H1 (cell line): ENCODE measurements around the gene CMPK2. TPM values are rescaled to one million over a fixed set of nuclear protein-coding genes. Genes with fewer than 3 reads are reported as not detected.

Experiments
- CTCF ChIA-PET: fragments of 300-600 bp; sonication (Branson Sonifier 250); formaldehyde crosslinking; loops from one replicate; lab custom pipeline; 2021; ENCODE audit not compliant: partially characterized antibody; lab: Charles Lee
- POLR2A ChIA-PET: fragments of 300-600 bp; sonication (Branson Sonifier 250); formaldehyde crosslinking; loops from one replicate; lab custom pipeline; 2021; ENCODE audit warnings: inconsistent platforms; ENCODE audit not compliant: partially characterized antibody; lab: Charles Lee
- DNase-seq, 2 experiments: peaks; one replicate each; pipeline versions ENCODE4 v3.0.0 to v3.0.0-alpha.2; 2010 to 2022; ENCODE audit warnings: low spot score in 2 of 2, low read depth in 1 of 2, mixed read lengths in 1 of 2
- FAIRE-seq: peaks from 2 replicates; lab custom pipeline; 2011; peaks lifted over from hg19 to GRCh38; lab: Jason Lieb, UNC
- H2AFZ ChIP-seq: 2 replicates; pipeline ENCODE4 v1.8.1; 2012; ENCODE audit warnings: low read length, inconsistent platforms
- H2AK5ac ChIP-seq: 2 replicates; pipeline ENCODE4 v1.6.1; 2013; ENCODE audit warnings: low read depth, low read length
- H2BK120ac ChIP-seq: replicated peaks from 2 replicates; pipeline ENCODE3; 2013; ENCODE audit warnings: low read depth, low read length, inconsistent platforms
- H2BK12ac ChIP-seq: 2 replicates; pipeline ENCODE4 v1.6.1; 2013; ENCODE audit warnings: low read depth, low read length
- H2BK15ac ChIP-seq: 2 replicates; pipeline ENCODE4 v1.6.1; 2013; ENCODE audit warnings: low read length
- H2BK20ac ChIP-seq: 2 replicates; pipeline ENCODE4 v1.6.1; 2013; ENCODE audit warnings: low read length
- H2BK5ac ChIP-seq: 2 replicates; pipeline ENCODE4 v1.6.1; 2013; ENCODE audit warnings: low read depth, low read length
- H3K14ac ChIP-seq: 2 replicates; pipeline ENCODE4 v1.6.1; 2013; ENCODE audit warnings: inconsistent platforms; ENCODE audit not compliant: insufficient read length
- H3K18ac ChIP-seq: 2 replicates; pipeline ENCODE4 v1.6.1; 2013; ENCODE audit warnings: low read length; ENCODE audit errors: extremely low read depth
- H3K23ac ChIP-seq: 2 replicates; pipeline ENCODE4 v1.6.1; 2013; ENCODE audit warnings: inconsistent platforms; ENCODE audit not compliant: insufficient read length
- H3K23me2 ChIP-seq: 2 replicates; pipeline ENCODE4 v1.6.1; 2013; ENCODE audit warnings: low read depth, low read length
- H3K27ac ChIP-seq: 2 replicates; pipeline ENCODE4 v1.6.1; 2011; ENCODE audit warnings: low read depth, low read length, inconsistent platforms
- H3K27me3 ChIP-seq, 4 experiments: replicated peaks in 1 of 4; 1 replicate in 1 of 4; 2 replicates in 3 of 4; pipeline versions ENCODE4 v1.6.1 to v1.8.1; 2011 to 2013; ENCODE audit warnings: low read length in 3 of 4, mild to moderate bottlenecking in 3 of 4, inconsistent platforms in 2 of 4, mixed read lengths in 2 of 4, moderate library complexity in 1 of 4; ENCODE audit not compliant: control insufficient read depth in 3 of 4, insufficient read depth in 3 of 4; ENCODE audit errors: extremely low read depth in 1 of 4
- H3K36me3 ChIP-seq, 4 experiments: 2 replicates each; pipeline versions ENCODE4 v1.6.1 to v1.8.1; 2011 to 2013; ENCODE audit warnings: mild to moderate bottlenecking in 4 of 4, low read length in 3 of 4, moderate library complexity in 2 of 4, control low read depth in 1 of 4, inconsistent platforms in 1 of 4; ENCODE audit not compliant: insufficient read depth in 4 of 4, control insufficient read depth in 2 of 4
- H3K4ac ChIP-seq: replicated peaks from 2 replicates; pipeline ENCODE3; 2013; ENCODE audit warnings: low read length, low read depth, mixed read lengths, inconsistent platforms; ENCODE audit not compliant: insufficient read length
- H3K4me1 ChIP-seq, 4 experiments: replicated peaks in 1 of 4; 1 replicate in 1 of 4; 2 replicates in 3 of 4; pipeline versions ENCODE4 v1.6.1 to v1.8.1; 2011 to 2013; ENCODE audit warnings: low read length in 3 of 4, inconsistent platforms in 2 of 4, mixed read lengths in 1 of 4; ENCODE audit not compliant: insufficient read depth in 4 of 4, control insufficient read depth in 3 of 4
- H3K4me2 ChIP-seq, 2 experiments: 2 replicates each; pipeline versions ENCODE4 v1.6.1 to v1.8.1; 2011 to 2013; ENCODE audit warnings: low read depth in 2 of 2, low read length in 2 of 2, control low read depth in 1 of 2, inconsistent platforms in 1 of 2, mild to moderate bottlenecking in 1 of 2; ENCODE audit not compliant: insufficient read depth in 1 of 2
- H3K4me3 ChIP-seq, 4 experiments: fragments of 200-600, 300-600 bp in 1 of 4; sonication (generic), shearing (Covaris generic), sonication (Bioruptor Twin) in 1 of 4; 2 replicates each; pipeline versions ENCODE4 v1.5.1 to v1.8.1; 2011 to 2016; ENCODE audit warnings: low read length in 4 of 4, low read depth in 3 of 4, control low read depth in 2 of 4, inconsistent platforms in 2 of 4, mild to moderate bottlenecking in 2 of 4, mixed read lengths in 1 of 4, moderate library complexity in 1 of 4; ENCODE audit not compliant: insufficient read depth in 2 of 4; ENCODE audit errors: extremely low read depth in 1 of 4
- H3K56ac ChIP-seq: replicated peaks from 2 replicates; pipeline ENCODE3; 2013; ENCODE audit warnings: low read depth, mild to moderate bottlenecking, mixed read lengths, low read length, inconsistent platforms; ENCODE audit not compliant: insufficient read length
- H3K79me1 ChIP-seq: 2 replicates; pipeline ENCODE4 v1.6.1; 2013; ENCODE audit warnings: low read depth, low read length, control low read depth
- H3K79me2 ChIP-seq, 2 experiments: 2 replicates each; pipeline versions ENCODE4 v1.6.1 to v1.8.1; 2012 to 2013; ENCODE audit warnings: low read length in 2 of 2, mild to moderate bottlenecking in 2 of 2, inconsistent platforms in 1 of 2; ENCODE audit not compliant: insufficient read depth in 2 of 2, control insufficient read depth in 1 of 2
- H3K9ac ChIP-seq, 4 experiments: replicated peaks in 1 of 4; 1 replicate in 1 of 4; 2 replicates in 3 of 4; pipeline versions ENCODE4 v1.6.1 to v1.8.1; 2011 to 2013; ENCODE audit warnings: low read depth in 3 of 4, low read length in 3 of 4, control low read depth in 2 of 4, mild to moderate bottlenecking in 2 of 4, moderate library complexity in 2 of 4, inconsistent platforms in 1 of 4; ENCODE audit errors: extremely low read depth in 1 of 4
- H3K9me3 ChIP-seq, 2 experiments: 2 replicates each; pipeline versions ENCODE4 v1.6.1 to v1.8.1; 2012 to 2013; ENCODE audit warnings: mild to moderate bottlenecking in 2 of 2, moderate library complexity in 2 of 2, control low read depth in 1 of 2, inconsistent platforms in 1 of 2, low read depth in 1 of 2, low read length in 1 of 2, mixed read lengths in 1 of 2; ENCODE audit not compliant: insufficient read depth in 2 of 2
- H4K20me1 ChIP-seq, 2 experiments: replicated peaks in 1 of 2; 2 replicates each; pipeline versions ENCODE3 to v1.8.1; 2011 to 2013; ENCODE audit warnings: inconsistent platforms in 2 of 2, low read length in 2 of 2, mild to moderate bottlenecking in 1 of 2; ENCODE audit not compliant: insufficient read depth in 2 of 2, control insufficient read depth in 1 of 2
- H4K5ac ChIP-seq: 2 replicates; pipeline ENCODE4 v1.6.1; 2013; ENCODE audit warnings: low read length, low read depth, mixed read lengths, inconsistent platforms; ENCODE audit not compliant: insufficient read length
- H4K8ac ChIP-seq: 2 replicates; pipeline ENCODE4 v1.8.0; 2013; ENCODE audit warnings: mild to moderate bottlenecking, moderate library complexity, low read length, inconsistent platforms; ENCODE audit not compliant: insufficient read depth; ENCODE audit errors: extremely low read depth
- H4K91ac ChIP-seq: replicated peaks from 2 replicates; pipeline ENCODE3; 2013; ENCODE audit warnings: low read length, mixed read lengths, inconsistent platforms; ENCODE audit not compliant: insufficient read length
- GABPA ChIP-seq: IDR thresholded peaks from 2 replicates; pipeline ENCODE4 v1.6.1; 2011; ENCODE audit warnings: mild to moderate bottlenecking, low read length, moderate library complexity, borderline replicate concordance; ENCODE audit not compliant: insufficient read depth
- JUN ChIP-seq: IDR thresholded peaks from 2 replicates; pipeline ENCODE4 v1.6.1; 2011; ENCODE audit warnings: low read depth, mild to moderate bottlenecking, improper control_type of control experiment, low read length
- SIX5 ChIP-seq: IDR thresholded peaks from 2 replicates; pipeline ENCODE4 v1.6.1; 2011; ENCODE audit warnings: mild to moderate bottlenecking, low read depth, low read length
- WGBS, 2 experiments: shearing (Covaris generic) in 1 of 2; methylation state at CpG; one replicate each; pipeline versions ENCODE4 v1.1.6 to v1.1.7; 2013 to 2015; ENCODE audit warnings: low lambda C conversion rate in 2 of 2, mixed read lengths in 2 of 2, inconsistent platforms in 1 of 2, low coverage in 1 of 2, missing lambda C conversion rate in 1 of 2; ENCODE audit not compliant: insufficient replicate concordance in 2 of 2, insufficient coverage in 1 of 2, insufficient read length in 1 of 2; ENCODE audit errors: extremely low coverage in 1 of 2, missing lambda C conversion rate in 1 of 2; 5-methylcytosine and 5-hydroxymethylcytosine counted together
- polyA plus RNA-seq, 7 experiments: library from polyadenylated mRNA; depleted of rRNA in 3 of 7; stranded (reverse) in 5 of 7; unstranded in 2 of 7; fragments of >200 nt in 5 of 7; fragments of 200-250 nt in 2 of 7; gene quantifications; 1 replicate in 5 of 7; 2 replicates in 1 of 7; 4 replicates in 1 of 7; pipeline versions ENCODE4 v1.2.1 to v1.2.3, GENCODE V29; 2011 to 2013; ENCODE audit warnings: missing spikeins in 2 of 7, mixed read lengths in 2 of 7
- total RNA-seq: library from RNA; stranded (reverse); fragmentation: NEBNext Ultra II Directional; extraction: Animal tissue kit (Norgen Biotek cat#: 25700); gene quantifications from 2 replicates; pipeline ENCODE4 v1.2.1, GENCODE V29; 2021

CMPK2 gene
- total and polyA plus RNA-seq, 2 of the 8 experiments (the other 6 are each of a cell fraction or from before 2014, with no cell fraction given) = 0.28 to 0.53 TPM

DNA sequence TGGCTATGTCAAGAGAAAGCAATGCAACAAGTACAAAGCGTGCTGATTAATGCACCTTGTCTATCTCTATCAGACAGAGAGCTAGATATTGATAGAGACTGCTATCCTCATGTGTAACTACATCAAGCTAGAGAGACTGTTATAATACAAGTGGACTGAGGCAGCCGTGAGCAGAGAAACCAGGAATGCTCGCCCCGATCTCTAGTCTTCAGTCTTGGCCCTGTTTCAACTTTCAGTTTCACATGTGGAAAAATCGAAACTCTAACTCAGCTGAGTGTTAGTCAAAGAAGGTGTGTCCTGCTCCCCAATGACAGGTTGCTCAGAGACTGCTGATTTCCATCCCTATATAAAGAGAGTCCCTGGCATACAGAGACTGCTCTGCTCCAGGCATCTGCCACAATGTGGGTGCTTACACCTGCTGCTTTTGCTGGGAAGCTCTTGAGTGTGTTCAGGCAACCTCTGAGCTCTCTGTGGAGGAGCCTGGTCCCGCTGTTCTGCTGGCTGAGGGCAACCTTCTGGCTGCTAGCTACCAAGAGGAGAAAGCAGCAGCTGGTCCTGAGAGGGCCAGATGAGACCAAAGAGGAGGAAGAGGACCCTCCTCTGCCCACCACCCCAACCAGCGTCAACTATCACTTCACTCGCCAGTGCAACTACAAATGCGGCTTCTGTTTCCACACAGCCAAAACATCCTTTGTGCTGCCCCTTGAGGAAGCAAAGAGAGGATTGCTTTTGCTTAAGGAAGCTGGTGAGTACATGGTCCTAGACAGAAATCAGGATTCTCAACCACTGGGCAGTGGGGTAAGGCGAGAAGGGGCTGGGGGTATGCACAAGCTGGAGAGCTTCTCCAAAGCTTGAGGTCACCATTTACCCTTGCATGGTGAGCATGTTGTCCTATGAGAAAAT, 11.9 kb upstream of the CMPK2 start, which contains the start of gene RSAD2:
Gene RSAD2 (plus strand): TSS at position 376 of the 903 bp plus-strand sequence. CDS start 24 bp downstream, at position 400.
- Histone ChIP-seq H3K56ac (no peak within 1 kb of the TSS), H3K27me3 (no peaks in the 10 kb centered on the region), H3K18ac (no peak within 1 kb of the TSS; the same call in 1 of the 2 replicates), H3K4me3 (no peak within 1 kb of the TSS), H2AK5ac (no peak within 1 kb of the TSS), H3K9ac (no peak within 1 kb of the TSS), H3K4me2 (no peak within 1 kb of the TSS), H3K36me3 (no peaks in the 10 kb centered on the region), H3K4ac (no peak within 1 kb of the TSS), H2BK12ac (no peak within 1 kb of the TSS), H4K5ac (no peak within 1 kb of the TSS), H4K8ac (no peak within 1 kb of the TSS), H3K14ac (no peak within 1 kb of the TSS), H3K23ac (no peak within 1 kb of the TSS), H4K20me1 (no peaks in the 10 kb centered on the region), H2BK20ac (no peak within 1 kb of the TSS), H2AFZ (no peak within 1 kb of the TSS), H4K91ac (no peak within 1 kb of the TSS), H2BK120ac (no peak within 1 kb of the TSS), H3K23me2 (no peaks in the 10 kb centered on the region), H3K9me3 (peaks cover 7 to 9% of the 10 kb centered on the region in 2 experiments), H3K79me2 (no peaks in the 10 kb centered on the region), H2BK5ac (no peak within 1 kb of the TSS), H3K79me1 (no peaks in the 10 kb centered on the region), H3K4me1 (no peaks in the 10 kb centered on the region), H3K27ac (no peak within 1 kb of the TSS), H2BK15ac (no peak within 1 kb of the TSS)
- ChIA-PET CTCF (interaction anchor here (1.0 to 1.7 kb wide), 4 partner anchors 11 to 167 kb away, joined by 3 to 7 read pairs (median 4); no protein-coding TSS in a partner anchor), POLR2A (no interaction called here)
- FAIRE-seq (no peak), DNase-seq (no peak)
- 89% methylated on average over 10 of the region's 10 CpGs; no CpG with 5 or more reads in 1 of the 2 experiments for WGBS, 2 experiments
- no peak for TF ChIP-seq SIX5
- no peak for TF ChIP-seq GABPA
- no peak for TF ChIP-seq JUN
